Smooth muscle cell (in vitro differentiated cells): ENCODE data around the gene CDKN2B-AS1. TPM values are rescaled to one million over a fixed set of nuclear protein-coding genes. Genes with fewer than 3 reads are reported as not detected.
A peak's percentile ranks its signal among the peaks of the same experiment; 100 is the strongest.

ENCODE experiments used
- DNase-seq: peaks from one replicate; lab custom pipeline; 2025; ENCODE audit not compliant: unreplicated experiment; lab: John Stamatoyannopoulos, UW
- H2AFZ ChIP-seq: fragments of 200-600 bp; sonication (generic); 2 replicates; pipeline ENCODE4 v1.6.0; 2016; ENCODE audit warnings: antibody characterized with exemption, low read depth, mild to moderate bottlenecking
- H3F3A ChIP-seq: fragments of 200-600 bp; sonication (generic); 2 replicates; pipeline ENCODE4 v1.6.0; 2017; ENCODE audit warnings: antibody characterized with exemption, low read depth
- H3K27ac ChIP-seq: fragments of 200-600 bp; sonication (generic); 2 replicates; pipeline ENCODE4 v1.5.1; 2016; ENCODE audit warnings: low read depth, mild to moderate bottlenecking
- H3K27me3 ChIP-seq: fragments of 200-600 bp; sonication (generic); 2 replicates; pipeline ENCODE4 v1.6.1; 2016; ENCODE audit warnings: low read depth, mild to moderate bottlenecking
- H3K36me3 ChIP-seq: fragments of 200-600 bp; sonication (generic); 2 replicates; pipeline ENCODE4 v1.5.1; 2016; ENCODE audit warnings: low read depth
- H3K4me1 ChIP-seq: fragments of 200-600 bp; sonication (generic); 2 replicates; pipeline ENCODE4 v1.5.1; 2016; ENCODE audit warnings: low read depth
- H3K4me2 ChIP-seq: fragments of 200-600 bp; sonication (generic); 2 replicates; pipeline ENCODE4 v1.6.0; 2016; ENCODE audit warnings: mild to moderate bottlenecking
- H3K4me3 ChIP-seq: fragments of 200-600 bp; sonication (generic); 2 replicates; pipeline ENCODE4 v1.5.1; 2016; ENCODE audit warnings: mild to moderate bottlenecking
- H3K79me2 ChIP-seq: fragments of 200-600 bp; sonication (generic); 2 replicates; pipeline ENCODE4 v1.6.0; 2016; ENCODE audit warnings: low read depth, mild to moderate bottlenecking
- H3K9ac ChIP-seq: fragments of 200-600 bp; sonication (generic); 2 replicates; pipeline ENCODE4 v1.6.0; 2016; ENCODE audit warnings: low read depth
- H3K9me3 ChIP-seq: fragments of 200-600 bp; sonication (generic); replicated peaks from 2 replicates; pipeline ENCODE4 v1.5.1; 2016; ENCODE audit warnings: low read depth
- H4K20me1 ChIP-seq: fragments of 200-600 bp; sonication (generic); 2 replicates; pipeline ENCODE4 v1.6.0; 2016; ENCODE audit warnings: low read depth
- CTCF ChIP-seq: fragments of 200-600 bp; sonication (generic); IDR thresholded peaks from 2 replicates; pipeline ENCODE4 v1.5.1; 2017; ENCODE audit warnings: borderline replicate concordance, mild to moderate bottlenecking, antibody characterized with exemption; ENCODE audit not compliant: insufficient read depth, poor library complexity, severe bottlenecking
- WGBS: methylation state at CpG from one replicate; pipeline ENCODE4 v1.1.7; 2016; ENCODE audit warnings: low lambda C conversion rate; 5-methylcytosine and 5-hydroxymethylcytosine counted together
- polyA plus RNA-seq: library from polyadenylated mRNA; unstranded; fragments of >200 nt; fragmentation: Nextera tagmentation; extraction: Ambion mirVana; gene quantifications from 2 replicates; pipeline ENCODE4 v1.2.1, GENCODE V29; 2016
- total RNA-seq: library from RNA; depleted of rRNA; stranded (reverse); fragments of >200 nt; gene quantifications from 2 replicates; pipeline ENCODE4 v1.2.3, GENCODE V29; 2014

The CDKN2B-AS1 gene
- total and polyA plus RNA-seq, 2 experiments from 2014 or later = 32.7 to 38.5 TPM

GRCh38 chr9:21985964-21986667 is 8.5 kb upstream of the CDKN2B-AS1 start:
- H3K27me3 ChIP-seq = peaks cover 83% of the 10 kb centered on the region
- H3K79me2 ChIP-seq = peaks cover 4% of the 10 kb centered on the region
- no peaks in the 10 kb centered on the region for H3K36me3 ChIP-seq
- H3K4me1 ChIP-seq = no peaks in the 10 kb centered on the region
- WGBS = 96% methylated on average over 5 of the region's 5 CpGs
- H4K20me1 ChIP-seq = no peaks in the 10 kb centered on the region
- no peaks in the 10 kb centered on the region for H3K9me3 ChIP-seq
- DNase-seq = no peak
- no peak overlapping the region for H2AFZ ChIP-seq
- no peak overlapping the region for H3K9ac ChIP-seq
- H3F3A ChIP-seq = no peaks in the 10 kb centered on the region
- peak overlapping the region; percentile 80 for H3K4me2 ChIP-seq
- no peak overlapping the region for H3K27ac ChIP-seq
- H3K4me3 ChIP-seq = no peak overlapping the region
- no peak for TF ChIP-seq CTCF

GRCh38 chr9:21988056-21988990 is 6.3 kb upstream of the CDKN2B-AS1 start:
- H3K9ac ChIP-seq = no peak overlapping the region
- no peaks in the 10 kb centered on the region for H3K9me3 ChIP-seq
- no peaks in the 10 kb centered on the region for H3K36me3 ChIP-seq
- H4K20me1 ChIP-seq = no peaks in the 10 kb centered on the region
- TF ChIP-seq CTCF = no peak
- no peak for DNase-seq
- no peak overlapping the region for H3K27ac ChIP-seq
- WGBS = 63% methylated on average over 9 of the region's 9 CpGs
- H3K4me1 ChIP-seq = peaks cover under 1% of the 10 kb centered on the region
- peaks cover 22% of the 10 kb centered on the region for H3K79me2 ChIP-seq
- H3K27me3 ChIP-seq = peaks cover 68% of the 10 kb centered on the region
- H3F3A ChIP-seq = no peaks in the 10 kb centered on the region
- H3K4me3 ChIP-seq = no peak overlapping the region
- H3K4me2 ChIP-seq = no peak overlapping the region
- H2AFZ ChIP-seq = no peak overlapping the region

- H3F3A ChIP-seq = no peaks in the 10 kb centered on the region
- peaks cover 55% of the 10 kb centered on the region for H3K27me3 ChIP-seq
- no peak overlapping the region for H3K27ac ChIP-seq
- H3K9me3 ChIP-seq = no peaks in the 10 kb centered on the region
- no peaks in the 10 kb centered on the region for H4K20me1 ChIP-seq
- DNase-seq = no peak
- H3K79me2 ChIP-seq = peaks cover 24% of the 10 kb centered on the region
- H3K4me3 ChIP-seq = no peak overlapping the region
- peak overlapping the region; percentile 49 for H3K4me2 ChIP-seq
- H3K36me3 ChIP-seq = no peaks in the 10 kb centered on the region
- H2AFZ ChIP-seq = no peak overlapping the region
- 24% methylated on average over 35 of the region's 35 CpGs for WGBS
- peaks cover 8% of the 10 kb centered on the region for H3K4me1 ChIP-seq
- no peak overlapping the region for H3K9ac ChIP-seq
- no peak for TF ChIP-seq CTCF
Measured at GRCh38 chr9:21989440-21990189, 5.0 kb upstream of the CDKN2B-AS1 start.
